ENCODE data around the gene BPIFB2.

BPIFB2 gene

DNA sequence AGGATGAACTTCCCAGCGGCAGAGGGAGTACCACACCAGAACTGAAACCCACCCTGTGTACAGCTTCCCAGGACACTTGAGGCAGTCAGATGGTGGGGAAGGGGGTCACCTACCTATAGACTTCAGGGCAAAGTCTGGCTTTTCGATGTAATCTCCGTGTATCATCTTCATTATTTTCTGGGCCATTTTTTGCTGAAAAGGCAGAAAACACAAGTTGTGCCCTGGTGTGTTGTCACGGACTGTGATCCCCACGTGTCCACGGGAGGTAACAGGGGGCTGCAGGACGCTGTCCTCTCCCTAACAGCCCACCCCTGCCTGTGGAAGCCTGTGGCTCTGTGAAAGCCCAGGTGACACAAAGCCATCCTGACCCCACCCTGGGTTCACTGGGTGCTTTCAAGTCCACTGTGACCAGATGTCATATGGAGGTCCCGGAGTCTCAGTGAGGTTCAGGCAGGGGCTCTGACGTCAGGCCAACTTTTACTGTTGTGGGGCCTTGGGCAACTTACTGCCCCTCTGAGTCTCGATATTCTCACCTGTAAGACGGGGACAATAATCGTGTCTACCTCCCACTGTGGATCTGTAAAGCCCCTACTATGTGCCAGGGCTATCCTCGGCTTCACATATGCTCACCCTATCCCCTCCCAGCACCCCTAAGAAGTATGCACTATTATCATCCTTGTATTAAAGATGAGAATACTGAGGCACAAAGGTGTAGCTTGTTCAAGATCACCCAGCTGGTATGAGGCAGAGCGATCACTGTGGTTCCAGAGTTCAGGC is 17.8 kb upstream of the BPIFB2 start:
- Histone ChIP-seq H3K4me3 (ENCODE audit: low read length) (no peak overlapping the region), H3K36me3 (ENCODE audit: insufficient read depth, low read length) (no peaks in the 10 kb centered on the region), H3K9ac (ENCODE audit: low read depth, low read length) (no peak overlapping the region), H3K27ac (ENCODE audit: low read depth, low read length) (no peak overlapping the region), H3K27me3 (ENCODE audit: insufficient read depth, low read length) (no peaks in the 10 kb centered on the region), H3K9me3 (ENCODE audit: insufficient read depth, low read depth, low read length) (no peaks in the 10 kb centered on the region), H3K4me1 (ENCODE audit: insufficient read depth, low read length) (no peaks in the 10 kb centered on the region)
- WGBS = 90% methylated on average over 14 of the region's 14 CpGs

DNA sequence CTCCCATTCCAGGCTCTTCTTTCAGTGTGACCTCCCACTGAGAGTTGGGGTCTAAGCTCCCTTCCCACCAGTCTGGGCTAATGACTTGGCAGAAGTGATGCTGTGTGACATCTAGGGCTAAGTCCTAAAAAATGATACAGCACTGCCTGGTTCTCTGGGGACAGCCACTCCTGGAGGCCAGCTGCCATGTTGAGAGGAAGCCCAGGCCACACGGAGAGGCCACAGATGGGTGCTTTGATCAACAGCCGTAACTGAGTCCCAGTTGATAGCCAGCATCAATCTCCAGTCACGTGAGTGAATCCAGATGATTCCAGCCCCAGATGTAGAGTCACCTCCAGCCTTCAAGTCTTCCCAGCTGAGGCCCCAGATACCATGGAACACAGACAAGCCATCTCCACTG is 17.1 kb upstream of the BPIFB2 start:
- H3K36me3 ChIP-seq (ENCODE audit: insufficient read depth, low read length) = no peaks in the 10 kb centered on the region
- H3K27ac ChIP-seq (ENCODE audit: low read depth, low read length) = no peak overlapping the region
- WGBS = 86% methylated on average over 3 of the region's 3 CpGs

DNA sequence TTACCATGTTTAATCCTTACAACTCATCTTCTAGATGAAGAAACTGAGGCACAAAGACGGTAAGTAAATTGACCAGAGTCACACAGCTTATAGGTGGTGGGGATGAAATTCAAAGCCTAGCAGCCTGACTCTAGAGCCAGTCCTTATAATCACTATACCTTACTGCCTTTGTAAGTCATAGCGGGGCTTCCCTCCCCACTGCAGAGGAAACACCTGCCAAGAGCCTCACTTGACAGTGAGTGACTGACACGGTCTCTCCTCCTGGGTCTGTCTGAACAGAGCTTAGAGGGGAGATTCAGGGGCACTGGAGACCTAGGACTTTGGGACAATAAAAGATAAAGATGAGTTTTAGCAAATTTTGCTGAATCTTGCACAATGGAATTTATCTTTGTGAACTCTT is 16.1 kb upstream of the BPIFB2 start:
- no peaks in the 10 kb centered on the region for H3K9me3 ChIP-seq (ENCODE audit: insufficient read depth, low read depth, low read length)
- H3K4me3 ChIP-seq (ENCODE audit: low read length) = no peak overlapping the region
- H3K27ac ChIP-seq (ENCODE audit: low read depth, low read length) = no peak overlapping the region
- no peak overlapping the region for H3K9ac ChIP-seq (ENCODE audit: low read depth, low read length)
- WGBS = 82% methylated on average over 2 of the region's 3 CpGs
- no peaks in the 10 kb centered on the region for H3K36me3 ChIP-seq (ENCODE audit: insufficient read depth, low read length)
- H3K4me1 ChIP-seq (ENCODE audit: insufficient read depth, low read length) = no peaks in the 10 kb centered on the region
- no peaks in the 10 kb centered on the region for H3K27me3 ChIP-seq (ENCODE audit: insufficient read depth, low read length)

More for the DNA sequence above, 17.1 kb upstream of the BPIFB2 start:
- Histone ChIP-seq H3K4me1 (ENCODE audit: insufficient read depth, low read length) (no peaks in the 10 kb centered on the region), H3K9me3 (ENCODE audit: insufficient read depth, low read depth, low read length) (no peaks in the 10 kb centered on the region), H3K4me3 (ENCODE audit: low read length) (no peak overlapping the region), H3K9ac (ENCODE audit: low read depth, low read length) (no peak overlapping the region), H3K27me3 (ENCODE audit: insufficient read depth, low read length) (no peaks in the 10 kb centered on the region)

DNA sequence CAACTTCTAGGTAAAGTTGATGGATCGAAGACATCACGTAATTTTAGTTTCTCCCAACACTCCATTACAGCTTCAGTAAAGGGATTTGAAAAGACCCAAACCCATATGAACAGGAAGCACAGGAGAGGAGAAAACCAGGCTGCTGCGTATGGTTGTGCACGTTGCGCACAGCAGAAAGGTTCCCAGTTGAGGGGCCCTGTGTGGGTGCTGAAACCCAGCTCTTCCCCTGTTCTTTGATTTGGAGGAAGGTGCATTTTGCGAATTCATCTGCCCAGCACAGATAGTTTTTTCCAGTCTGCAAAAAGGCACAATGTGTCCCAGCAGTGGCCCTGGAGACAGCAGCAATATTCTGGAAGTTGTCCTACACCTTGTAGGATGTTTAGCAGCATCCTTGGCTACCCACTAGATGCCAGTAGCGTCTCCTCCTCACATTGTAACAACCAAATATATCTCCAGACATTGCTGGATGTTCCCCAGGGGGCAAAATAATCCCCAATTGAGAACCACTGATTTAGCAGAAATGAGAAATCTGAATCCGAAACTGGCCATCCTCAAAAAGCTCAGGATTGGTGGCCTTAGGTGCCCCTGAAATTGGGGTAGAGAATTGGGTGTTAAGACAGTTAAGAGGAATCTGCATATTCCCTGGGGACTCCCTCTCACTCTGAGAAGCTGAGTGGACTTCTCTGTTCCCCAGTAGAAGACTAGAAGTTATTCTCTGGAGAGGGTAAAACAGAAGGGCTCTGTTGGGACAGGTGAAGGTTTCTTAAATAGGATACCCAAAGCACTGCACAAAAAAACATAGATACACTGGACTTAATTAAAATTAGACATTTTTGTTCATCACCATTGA is 15.5 kb upstream of the BPIFB2 start:
- no peaks in the 10 kb centered on the region for H3K4me1 ChIP-seq (ENCODE audit: insufficient read depth, low read length)
- H3K4me3 ChIP-seq (ENCODE audit: low read length) = no peak overlapping the region
- 83% methylated on average over 8 of the region's 8 CpGs for WGBS
- H3K9me3 ChIP-seq (ENCODE audit: insufficient read depth, low read depth, low read length) = no peaks in the 10 kb centered on the region
- H3K36me3 ChIP-seq (ENCODE audit: insufficient read depth, low read length) = no peaks in the 10 kb centered on the region
- no peak overlapping the region for H3K9ac ChIP-seq (ENCODE audit: low read depth, low read length)
- H3K27ac ChIP-seq (ENCODE audit: low read depth, low read length) = no peak overlapping the region
- no peaks in the 10 kb centered on the region for H3K27me3 ChIP-seq (ENCODE audit: insufficient read depth, low read length)

DNA sequence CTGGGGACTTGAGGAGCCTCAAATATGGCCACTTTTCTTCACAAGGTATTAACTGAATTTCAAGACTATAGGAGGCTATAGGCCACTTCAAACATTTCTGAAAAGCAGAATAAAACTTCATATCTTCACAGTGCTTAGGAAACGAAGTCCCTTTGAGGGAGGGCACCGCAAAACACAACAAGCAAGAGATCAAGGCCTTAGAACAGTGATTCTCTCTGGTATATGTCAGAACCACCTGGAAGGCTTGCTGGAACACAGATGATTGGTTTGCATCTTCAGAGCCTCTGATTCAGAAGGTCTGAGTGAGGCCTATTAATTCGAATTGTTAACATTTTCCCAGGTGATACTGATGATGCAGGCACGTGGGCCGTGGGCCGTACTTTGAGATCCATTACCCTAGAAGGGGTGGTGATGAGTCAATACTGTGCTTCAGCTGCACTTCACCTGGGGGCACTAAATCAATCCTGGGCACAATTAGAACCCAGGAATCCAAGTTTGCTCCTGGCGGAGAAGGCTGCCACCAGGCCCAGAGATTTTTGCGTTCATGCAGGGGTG is 13.9 kb upstream of the BPIFB2 start:
- Histone ChIP-seq H3K4me3 (ENCODE audit: low read length) (no peak overlapping the region), H3K4me1 (ENCODE audit: insufficient read depth, low read length) (no peaks in the 10 kb centered on the region), H3K36me3 (ENCODE audit: insufficient read depth, low read length) (no peaks in the 10 kb centered on the region), H3K9me3 (ENCODE audit: insufficient read depth, low read depth, low read length) (no peaks in the 10 kb centered on the region), H3K9ac (ENCODE audit: low read depth, low read length) (no peak overlapping the region), H3K27me3 (ENCODE audit: insufficient read depth, low read length) (no peaks in the 10 kb centered on the region), H3K27ac (ENCODE audit: low read depth, low read length) (no peak overlapping the region)
- 91% methylated on average over 8 of the region's 8 CpGs for WGBS

DNA sequence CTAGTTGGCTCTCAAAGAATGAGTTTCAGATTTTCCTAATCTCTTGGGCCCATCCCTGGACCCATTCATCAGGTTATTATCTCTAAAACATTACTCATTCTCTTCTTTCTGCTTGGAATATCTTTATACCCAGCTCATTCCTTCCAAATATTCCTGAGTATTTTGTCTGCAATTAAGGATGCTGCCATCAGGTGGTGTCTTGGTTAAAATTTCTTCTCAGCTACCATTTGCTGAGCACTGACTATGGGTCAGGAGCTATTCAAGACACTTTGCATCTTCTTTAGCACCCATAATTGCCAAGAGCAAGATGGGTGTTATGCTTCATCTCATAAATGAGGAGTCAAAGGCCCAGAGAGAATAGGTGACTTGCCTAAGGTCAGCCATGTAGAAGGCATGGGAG is 11.7 kb upstream of the BPIFB2 start:
- no peak overlapping the region for H3K9ac ChIP-seq (ENCODE audit: low read depth, low read length)
- H3K4me1 ChIP-seq (ENCODE audit: insufficient read depth, low read length) = no peaks in the 10 kb centered on the region
- no peaks in the 10 kb centered on the region for H3K36me3 ChIP-seq (ENCODE audit: insufficient read depth, low read length)
- H3K9me3 ChIP-seq (ENCODE audit: insufficient read depth, low read depth, low read length) = no peaks in the 10 kb centered on the region
- no peak overlapping the region for H3K4me3 ChIP-seq (ENCODE audit: low read length)
- no peak overlapping the region for H3K27ac ChIP-seq (ENCODE audit: low read depth, low read length)
- no peaks in the 10 kb centered on the region for H3K27me3 ChIP-seq (ENCODE audit: insufficient read depth, low read length)

DNA sequence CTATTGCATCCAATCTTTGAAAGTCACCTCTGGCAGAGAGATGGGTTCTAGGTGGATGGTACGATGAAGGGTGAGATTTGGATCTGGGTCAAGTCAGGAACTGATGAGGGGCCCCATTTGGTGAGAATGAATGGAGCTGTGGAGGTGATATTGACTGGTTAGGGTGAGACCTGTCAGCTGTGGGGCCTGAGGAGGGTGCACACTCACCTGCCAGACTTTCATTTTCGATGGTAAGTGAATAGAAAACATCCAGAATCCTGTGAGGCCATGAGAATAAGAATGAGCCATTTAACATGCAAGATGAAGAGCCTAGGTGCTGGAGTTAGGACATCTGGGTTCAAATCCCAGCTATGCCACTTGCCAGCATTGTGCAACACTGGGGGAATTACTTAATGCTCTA is 10.1 kb upstream of the BPIFB2 start:
- WGBS = 87% methylated on average over 2 of the region's 2 CpGs
- H3K27me3 ChIP-seq (ENCODE audit: insufficient read depth, low read length) = no peaks in the 10 kb centered on the region

DNA sequence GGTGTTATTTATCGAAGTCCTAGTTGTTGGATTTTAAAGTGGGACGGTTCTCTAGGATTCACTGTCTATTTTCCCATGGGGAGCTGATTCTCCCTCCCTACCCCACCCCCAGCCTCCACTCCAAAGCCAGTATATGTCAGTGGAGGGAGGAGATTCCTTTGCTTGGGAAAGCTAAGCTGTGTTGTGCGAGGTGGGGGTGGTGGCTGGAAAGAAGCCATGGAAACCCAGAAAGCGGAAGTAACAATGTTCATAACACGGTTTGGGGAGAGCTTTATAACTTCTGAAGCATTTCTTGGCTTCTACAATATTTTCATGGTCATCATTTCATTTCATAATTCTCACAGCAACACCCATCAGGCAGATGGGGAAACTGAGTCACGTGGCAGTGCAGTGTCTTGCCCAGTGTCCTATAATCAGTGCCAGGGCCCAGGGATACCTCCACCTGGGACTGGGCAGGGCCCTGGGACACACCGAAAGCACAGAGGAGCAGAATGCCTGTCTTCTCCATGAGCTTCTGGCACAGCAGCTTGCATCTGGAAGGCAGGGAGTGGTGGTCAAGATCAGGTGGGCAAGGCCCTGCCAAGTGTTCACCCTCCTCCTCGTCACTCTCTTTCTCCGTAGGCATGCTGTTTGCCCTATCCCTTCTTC is 7.8 kb upstream of the BPIFB2 start:
- WGBS = 86% methylated on average over 8 of the region's 9 CpGs
- no peaks in the 10 kb centered on the region for H3K4me1 ChIP-seq (ENCODE audit: insufficient read depth, low read length)
- H3K36me3 ChIP-seq (ENCODE audit: insufficient read depth, low read length) = no peaks in the 10 kb centered on the region
- H3K9me3 ChIP-seq (ENCODE audit: insufficient read depth, low read depth, low read length) = no peaks in the 10 kb centered on the region
- no peak overlapping the region for H3K27ac ChIP-seq (ENCODE audit: low read depth, low read length)
- H3K27me3 ChIP-seq (ENCODE audit: insufficient read depth, low read length) = no peaks in the 10 kb centered on the region
- no peak overlapping the region for H3K9ac ChIP-seq (ENCODE audit: low read depth, low read length)
- no peak overlapping the region for H3K4me3 ChIP-seq (ENCODE audit: low read length)

More for the DNA sequence above, 10.1 kb upstream of the BPIFB2 start:
- Histone ChIP-seq H3K9ac (ENCODE audit: low read depth, low read length) (no peak overlapping the region), H3K36me3 (ENCODE audit: insufficient read depth, low read length) (no peaks in the 10 kb centered on the region), H3K9me3 (ENCODE audit: insufficient read depth, low read depth, low read length) (no peaks in the 10 kb centered on the region), H3K27ac (ENCODE audit: low read depth, low read length) (no peak overlapping the region), H3K4me3 (ENCODE audit: low read length) (no peak overlapping the region), H3K4me1 (ENCODE audit: insufficient read depth, low read length) (no peaks in the 10 kb centered on the region)

DNA sequence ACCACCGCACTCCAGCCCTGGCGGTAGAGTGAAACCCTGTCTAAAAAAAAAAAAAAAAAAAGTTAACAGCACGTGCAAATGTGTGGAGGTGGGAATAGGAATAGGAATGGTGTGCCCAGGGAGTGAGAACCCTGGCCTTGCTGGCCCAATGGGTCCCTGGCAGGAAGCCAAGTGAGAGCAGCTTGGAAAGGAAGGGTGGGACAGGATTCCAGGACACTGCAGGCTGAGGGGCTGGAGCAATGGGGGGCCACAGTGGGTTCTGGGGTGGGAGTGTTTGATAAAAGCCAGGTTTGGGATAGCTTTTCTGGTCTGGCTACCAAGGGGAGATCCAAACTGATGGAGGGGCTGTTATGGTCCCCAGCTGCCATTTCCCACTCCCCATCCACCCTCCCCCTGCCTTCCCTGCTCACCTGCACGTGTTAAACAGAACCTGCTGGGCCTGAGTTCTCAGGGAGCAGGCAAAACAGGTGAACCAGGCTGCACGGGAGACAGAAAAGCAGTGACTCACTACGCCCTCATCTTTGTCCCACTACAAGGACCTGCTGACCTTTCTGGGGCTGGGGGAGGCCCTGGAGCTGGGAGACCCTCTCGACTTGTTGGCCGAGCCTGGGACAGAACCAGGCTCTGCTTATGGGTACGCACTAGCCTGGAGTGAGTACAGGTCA is 6.6 kb upstream of the BPIFB2 start:
- H3K9ac ChIP-seq (ENCODE audit: low read depth, low read length) = no peak overlapping the region
- H3K4me3 ChIP-seq (ENCODE audit: low read length) = no peak overlapping the region
- WGBS = 71% methylated on average over 9 of the region's 9 CpGs
- peaks cover 4% of the 10 kb centered on the region; the same call in 1 of the 2 replicates for H3K9me3 ChIP-seq (ENCODE audit: insufficient read depth, low read depth, low read length)
- H3K36me3 ChIP-seq (ENCODE audit: insufficient read depth, low read length) = no peaks in the 10 kb centered on the region
- H3K27ac ChIP-seq (ENCODE audit: low read depth, low read length) = no peak overlapping the region
- no peaks in the 10 kb centered on the region for H3K27me3 ChIP-seq (ENCODE audit: insufficient read depth, low read length)
- no peaks in the 10 kb centered on the region for H3K4me1 ChIP-seq (ENCODE audit: insufficient read depth, low read length)

DNA sequence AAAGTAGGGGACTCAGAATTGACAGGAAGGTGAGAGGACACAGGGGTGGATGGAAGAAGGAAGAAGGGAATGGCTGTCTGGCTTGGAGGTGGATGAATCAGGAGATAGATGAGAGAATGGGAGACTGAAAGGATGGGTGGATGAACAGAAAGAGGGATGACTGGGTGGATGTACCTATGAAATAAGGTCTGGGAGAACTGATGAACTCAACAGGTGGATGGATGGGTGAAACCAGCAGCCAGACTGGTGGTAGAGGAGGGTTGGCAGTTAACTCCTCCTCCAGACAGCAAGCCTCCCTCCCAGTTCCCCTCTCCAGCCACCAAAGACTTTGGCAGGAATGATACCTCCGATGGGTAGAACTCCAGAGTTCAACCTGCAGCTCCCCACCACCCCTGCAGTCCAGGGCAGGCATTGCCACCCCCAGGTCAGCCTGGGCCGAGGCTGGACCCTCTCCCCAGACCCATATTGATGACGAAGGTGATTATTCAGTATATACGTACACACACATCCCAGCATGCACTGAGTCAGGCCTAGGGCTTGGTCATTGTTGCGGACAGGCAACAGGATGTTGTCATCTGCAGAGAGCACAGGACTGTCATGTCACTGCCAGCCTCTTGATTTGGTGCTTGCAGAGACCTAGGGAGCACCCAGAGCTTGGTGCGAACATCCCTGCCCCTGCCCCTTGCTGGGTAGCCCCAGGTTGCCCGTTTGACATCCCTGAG is 5.3 kb upstream of the BPIFB2 start:
- no peak overlapping the region for H3K9ac ChIP-seq (ENCODE audit: low read depth, low read length)
- H3K4me1 ChIP-seq (ENCODE audit: insufficient read depth, low read length) = no peaks in the 10 kb centered on the region
- peaks cover 4% of the 10 kb centered on the region; the same call in 1 of the 2 replicates for H3K9me3 ChIP-seq (ENCODE audit: insufficient read depth, low read depth, low read length)
- H3K27me3 ChIP-seq (ENCODE audit: insufficient read depth, low read length) = no peaks in the 10 kb centered on the region
- H3K4me3 ChIP-seq (ENCODE audit: low read length) = no peak overlapping the region
- H3K27ac ChIP-seq (ENCODE audit: low read depth, low read length) = no peak overlapping the region
- WGBS = 90% methylated on average over 7 of the region's 7 CpGs
- H3K36me3 ChIP-seq (ENCODE audit: insufficient read depth, low read length) = no peaks in the 10 kb centered on the region

Measured in HUES64 (cell line).